HepG2 (cell line): ENCODE data around the gene VKORC1. TPM values are rescaled to one million over a fixed set of nuclear protein-coding genes. Genes with fewer than 3 reads are reported as not detected.

ENCODE experiments used
- ARID2 ChIP-seq: sonication (generic); formaldehyde crosslinking; IDR thresholded peaks from 2 replicates; pipeline ENCODE4 v1.8.1; 2022; ENCODE audit warnings: mild to moderate bottlenecking, missing genetic modification reagents, borderline replicate concordance
- ARID3A ChIP-seq: IDR thresholded peaks from 2 replicates; pipeline ENCODE4 v1.6.1; 2012; ENCODE audit warnings: low read depth, low read length, improper control_type of control experiment
- ATF7 ChIP-seq, 2 experiments: fragments of 450-650 bp in 1 of 2; sonication (generic) in 1 of 2; formaldehyde crosslinking in 1 of 2; IDR thresholded peaks; 2 replicates each; pipeline versions ENCODE4 v1.4.0 to v1.6.1; 2016 to 2020; ENCODE audit warnings: antibody characterized with exemption in 1 of 2, mild to moderate bottlenecking in 1 of 2, missing genetic modification reagents in 1 of 2
- ATM ChIP-seq: fragments of 450-650 bp; IDR thresholded peaks from 2 replicates; pipeline ENCODE4 v1.7.1; 2017; ENCODE audit warnings: mild to moderate bottlenecking, borderline replicate concordance
- ELF1 ChIP-seq: sonication (generic); formaldehyde crosslinking; IDR thresholded peaks from 2 replicates; pipeline ENCODE4 v1.4.0; 2020; ENCODE audit warnings: missing genetic modification reagents
- MAFK ChIP-seq, 2 experiments: IDR thresholded peaks in 1 of 2; conservative IDR thresholded peaks in 1 of 2; 2 replicates each; pipeline ENCODE4 v1.6.1; 2011; ENCODE audit warnings: improper control_type of control experiment in 2 of 2, low read length in 2 of 2
- MYPOP ChIP-seq: sonication (generic); formaldehyde crosslinking; IDR thresholded peaks from 2 replicates; pipeline ENCODE4 v1.8.1; 2023; ENCODE audit warnings: mild to moderate bottlenecking, moderate library complexity, missing genetic modification reagents
- NCOA5 ChIP-seq: sonication (generic); formaldehyde crosslinking; IDR thresholded peaks from 2 replicates; pipeline ENCODE4 v1.4.0; 2020; ENCODE audit warnings: missing genetic modification reagents
- NR2C2 ChIP-seq: sonication (generic); formaldehyde crosslinking; IDR thresholded peaks from 2 replicates; pipeline ENCODE4 v1.4.0; 2020; ENCODE audit warnings: missing genetic modification reagents, mild to moderate bottlenecking, moderate library complexity, borderline replicate concordance
- NRL ChIP-seq: sonication (generic); formaldehyde crosslinking; IDR thresholded peaks from 2 replicates; pipeline ENCODE4 v1.5.0; 2020; ENCODE audit warnings: missing genetic modification reagents, mild to moderate bottlenecking, moderate library complexity, borderline replicate concordance
- SRSF4 ChIP-seq: fragments of 200-400 bp; formaldehyde crosslinking; IDR thresholded peaks from one replicate; pipeline ENCODE4 v1.6.1; 2018; ENCODE audit warnings: mild to moderate bottlenecking, low read depth, low read length, moderate library complexity; ENCODE audit not compliant: poor library complexity, severe bottlenecking
- TOE1 ChIP-seq: sonication (generic); formaldehyde crosslinking; IDR thresholded peaks from 2 replicates; pipeline ENCODE4 v1.4.0; 2020; ENCODE audit warnings: mild to moderate bottlenecking, missing genetic modification reagents
- ZC3H13 ChIP-seq: sonication (generic); formaldehyde crosslinking; IDR thresholded peaks from 2 replicates; pipeline ENCODE4 v1.8.1; 2023; ENCODE audit warnings: mild to moderate bottlenecking, missing genetic modification reagents, moderate library complexity
- ZHX1 ChIP-seq: sonication (generic); formaldehyde crosslinking; IDR thresholded peaks from 2 replicates; pipeline ENCODE4 v1.8.1; 2022; ENCODE audit warnings: low read depth, mild to moderate bottlenecking, missing genetic modification reagents
- ZNF331 ChIP-seq: sonication (generic); formaldehyde crosslinking; IDR thresholded peaks from 2 replicates; pipeline ENCODE4 v1.4.0; 2020; ENCODE audit warnings: missing genetic modification reagents
- ZNF33B ChIP-seq: sonication (generic); formaldehyde crosslinking; IDR thresholded peaks from 2 replicates; pipeline ENCODE4 v1.5.1; 2020; ENCODE audit warnings: mild to moderate bottlenecking, missing genetic modification reagents
- ZNF703 ChIP-seq: sonication (generic); formaldehyde crosslinking; IDR thresholded peaks from 2 replicates; pipeline ENCODE4 v1.5.1; 2020; ENCODE audit warnings: missing genetic modification reagents, mild to moderate bottlenecking, moderate library complexity, borderline replicate concordance
- polyA plus RNA-seq, 8 experiments: library from polyadenylated mRNA; depleted of rRNA in 3 of 8; stranded (reverse) in 7 of 8; unstranded in 1 of 8; fragments of >200 nt; fragmentation: Illumina TruSeq in 4 of 8; extraction: Trizol in 4 of 8; gene quantifications; 2 replicates each; pipeline versions ENCODE4 v1.2.1 to v1.2.3, GENCODE V29; 2011 to 2016; ENCODE audit warnings: low read depth in 4 of 8, missing spikeins in 1 of 8, mixed read lengths in 1 of 8; ENCODE audit not compliant: insufficient read depth in 1 of 8
- total RNA-seq, 5 experiments: library from RNA; depleted of rRNA; stranded (reverse); fragments of >200 nt; fragmentation: Illumina TruSeq; extraction: Trizol; gene quantifications; 2 replicates each; pipeline ENCODE4 v1.2.3, GENCODE V29; 2016; ENCODE audit warnings: low read depth in 1 of 5
- TF ChIP-seq, protein P1 (sequence below): sonication (generic); formaldehyde crosslinking; IDR thresholded peaks from 2 replicates; pipeline ENCODE4 v1.4.0; 2020; ENCODE audit warnings: missing genetic modification reagents, borderline replicate concordance
- TF ChIP-seq, protein P2 (sequence below): sonication (generic); formaldehyde crosslinking; IDR thresholded peaks from 2 replicates; pipeline ENCODE4 v1.8.1; 2023; ENCODE audit warnings: mild to moderate bottlenecking, missing genetic modification reagents, borderline replicate concordance
- TF ChIP-seq, protein P3 (sequence below): sonication (generic); formaldehyde crosslinking; conservative IDR thresholded peaks from 2 replicates; pipeline ENCODE4 v1.8.0; 2022; ENCODE audit warnings: low read depth, missing genetic modification reagents

The VKORC1 gene
- total and polyA plus RNA-seq, 2 of the 13 experiments (the other 11 are each of a cell fraction or from before 2014, with no cell fraction given) = 141 to 615 TPM

DNA sequence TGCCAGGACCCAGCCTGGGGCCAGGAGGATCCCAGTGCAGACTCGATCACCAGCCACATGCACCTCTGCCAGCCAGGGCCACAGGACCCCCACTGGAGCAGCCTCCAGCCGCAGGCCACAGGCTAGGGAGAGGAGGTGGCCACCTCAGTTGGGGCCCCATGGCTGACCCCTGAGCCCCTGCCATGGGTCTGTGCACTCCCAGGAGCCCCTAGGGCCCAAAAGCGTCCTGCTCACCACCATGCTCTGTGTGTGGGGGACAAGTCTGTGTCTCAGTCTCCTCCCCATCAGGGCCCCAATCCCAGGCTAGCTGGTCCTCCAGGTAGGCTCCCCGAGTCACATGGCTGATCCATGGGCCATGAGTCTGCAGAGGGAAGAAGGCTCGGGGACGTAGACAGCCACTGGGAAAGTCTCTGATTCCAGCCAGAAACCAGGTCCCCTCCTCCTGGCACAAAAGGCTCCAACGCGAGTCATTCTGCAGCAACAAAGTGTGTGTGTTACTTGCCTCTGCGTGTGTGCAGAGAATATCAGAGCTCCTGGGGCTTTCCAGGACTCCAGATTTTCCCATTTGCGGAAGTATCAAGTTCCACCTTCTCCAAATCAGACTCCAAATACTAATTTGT lies 47.0 kb upstream of the VKORC1 start (continued):
- TF ChIP-seq, protein P1, sequence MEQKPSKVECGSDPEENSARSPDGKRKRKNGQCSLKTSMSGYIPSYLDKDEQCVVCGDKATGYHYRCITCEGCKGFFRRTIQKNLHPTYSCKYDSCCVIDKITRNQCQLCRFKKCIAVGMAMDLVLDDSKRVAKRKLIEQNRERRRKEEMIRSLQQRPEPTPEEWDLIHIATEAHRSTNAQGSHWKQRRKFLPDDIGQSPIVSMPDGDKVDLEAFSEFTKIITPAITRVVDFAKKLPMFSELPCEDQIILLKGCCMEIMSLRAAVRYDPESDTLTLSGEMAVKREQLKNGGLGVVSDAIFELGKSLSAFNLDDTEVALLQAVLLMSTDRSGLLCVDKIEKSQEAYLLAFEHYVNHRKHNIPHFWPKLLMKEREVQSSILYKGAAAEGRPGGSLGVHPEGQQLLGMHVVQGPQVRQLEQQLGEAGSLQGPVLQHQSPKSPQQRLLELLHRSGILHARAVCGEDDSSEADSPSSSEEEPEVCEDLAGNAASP = no peak
- TF ChIP-seq ZNF703 (CRISPR knock-in tag) = no peak; the same call in 1 of the 2 replicates
- TF ChIP-seq ZC3H13 (CRISPR knock-in tag) = no peak
- TF ChIP-seq SRSF4 = no peak
- TF ChIP-seq MYPOP (CRISPR knock-in tag) = 0 out of 2 replicates have a peak, but pooled peaks have one; percentile 6
- TF ChIP-seq NCOA5 (CRISPR knock-in tag) = no peak; the same call in 1 of the 2 replicates
- no peak for TF ChIP-seq ZNF33B (CRISPR knock-in tag)
- no peak for TF ChIP-seq ATF7 (IDR thresholded peaks at IDR 0.05)
- TF ChIP-seq ATF7 (CRISPR knock-in tag; IDR thresholded peaks at IDR 0.05) = no peak
- no peak for TF ChIP-seq ARID2 (CRISPR knock-in tag)
- no peak for TF ChIP-seq NR2C2
- no peak for TF ChIP-seq MAFK (conservative IDR thresholded peaks at IDR 0.05 in 1 of 2, IDR thresholded peaks at IDR 0.05 in 1 of 2; ENCODE audit: low read length in 2 of 2)
- peak; percentile 72 for TF ChIP-seq NRL (CRISPR knock-in tag)
- TF ChIP-seq, protein P2, sequence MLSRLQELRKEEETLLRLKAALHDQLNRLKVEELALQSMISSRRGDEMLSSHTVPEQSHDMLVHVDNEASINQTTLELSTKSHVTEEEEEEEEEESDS (CRISPR knock-in tag) = no peak
- TF ChIP-seq ZHX1 (CRISPR knock-in tag) = 0 out of 2 replicates have a peak, but pooled peaks have one; percentile 22
- TF ChIP-seq ATM = no peak
- TF ChIP-seq TOE1 (CRISPR knock-in tag) = no peak
- no peak for TF ChIP-seq ZNF331 (CRISPR knock-in tag)
- no peak for TF ChIP-seq ARID3A
- TF ChIP-seq, protein P3, sequence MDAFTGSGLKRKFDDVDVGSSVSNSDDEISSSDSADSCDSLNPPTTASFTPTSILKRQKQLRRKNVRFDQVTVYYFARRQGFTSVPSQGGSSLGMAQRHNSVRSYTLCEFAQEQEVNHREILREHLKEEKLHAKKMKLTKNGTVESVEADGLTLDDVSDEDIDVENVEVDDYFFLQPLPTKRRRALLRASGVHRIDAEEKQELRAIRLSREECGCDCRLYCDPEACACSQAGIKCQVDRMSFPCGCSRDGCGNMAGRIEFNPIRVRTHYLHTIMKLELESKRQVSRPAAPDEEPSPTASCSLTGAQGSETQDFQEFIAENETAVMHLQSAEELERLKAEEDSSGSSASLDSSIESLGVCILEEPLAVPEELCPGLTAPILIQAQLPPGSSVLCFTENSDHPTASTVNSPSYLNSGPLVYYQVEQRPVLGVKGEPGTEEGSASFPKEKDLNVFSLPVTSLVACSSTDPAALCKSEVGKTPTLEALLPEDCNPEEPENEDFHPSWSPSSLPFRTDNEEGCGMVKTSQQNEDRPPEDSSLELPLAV (CRISPR knock-in tag) = no peak
- no peak for TF ChIP-seq ELF1 (CRISPR knock-in tag)
